Neuronal stem cell (in vitro differentiated cells): ENCODE results near the gene MTG2.
A peak's percentile ranks its signal among the peaks of the same experiment; 100 is the strongest.

ENCODE experiments used
- DNase-seq: peaks from one replicate; pipeline ENCODE4 v3.0.0-alpha.2; 2013; ENCODE audit warnings: low spot score
- H2AFZ ChIP-seq: one replicate; pipeline ENCODE4 v1.6.1; 2013; ENCODE audit warnings: mild to moderate bottlenecking, low read length, inconsistent platforms
- H2AK5ac ChIP-seq: 2 replicates; pipeline ENCODE4 v1.6.1; 2013; ENCODE audit warnings: low read depth, mild to moderate bottlenecking, inconsistent platforms, low read length, moderate library complexity, mixed read lengths
- H2BK120ac ChIP-seq: 2 replicates; pipeline ENCODE4 v1.6.1; 2013; ENCODE audit warnings: low read depth, mild to moderate bottlenecking, inconsistent platforms, low read length, moderate library complexity, mixed read lengths
- H2BK12ac ChIP-seq: one replicate; pipeline ENCODE4 v1.6.1; 2013; ENCODE audit warnings: low read length, inconsistent platforms
- H2BK15ac ChIP-seq: 2 replicates; pipeline ENCODE4 v1.6.1; 2013; ENCODE audit warnings: mild to moderate bottlenecking, low read length, inconsistent platforms, mixed read lengths
- H2BK5ac ChIP-seq: one replicate; pipeline ENCODE4 v1.6.1; 2013; ENCODE audit warnings: inconsistent platforms, mild to moderate bottlenecking, low read length, moderate library complexity
- H3K14ac ChIP-seq: one replicate; pipeline ENCODE4 v1.6.1; 2013; ENCODE audit warnings: low read length, inconsistent platforms
- H3K18ac ChIP-seq: 2 replicates; pipeline ENCODE4 v1.6.1; 2013; ENCODE audit warnings: low read length, inconsistent platforms
- H3K23ac ChIP-seq: 2 replicates; pipeline ENCODE4 v1.6.1; 2013; ENCODE audit warnings: low read depth, mild to moderate bottlenecking, mixed read lengths, low read length, inconsistent platforms; ENCODE audit not compliant: poor library complexity
- H3K27ac ChIP-seq: replicated peaks from 3 replicates; pipeline ENCODE4 v1.5.1; 2013; ENCODE audit warnings: low read length, inconsistent platforms
- H3K27me3 ChIP-seq, 3 experiments: 2 replicates each; pipeline ENCODE4 v1.6.1; 2013; ENCODE audit warnings: low read length in 3 of 3, mild to moderate bottlenecking in 2 of 3, inconsistent platforms in 1 of 3, low read depth in 1 of 3, mixed read lengths in 1 of 3, moderate library complexity in 1 of 3; ENCODE audit not compliant: control insufficient read depth in 3 of 3, insufficient read depth in 3 of 3
- H3K36me3 ChIP-seq, 2 donors: replicated peaks in 1 of 2; 2 replicates each; pipeline ENCODE4 v1.6.1; 2013; ENCODE audit warnings: low read length in 2 of 2; ENCODE audit not compliant: control insufficient read depth in 2 of 2, insufficient read depth in 2 of 2
- H3K4ac ChIP-seq: 2 replicates; pipeline ENCODE4 v1.6.1; 2013; ENCODE audit warnings: inconsistent platforms, mild to moderate bottlenecking, low read length, moderate library complexity
- H3K4me1 ChIP-seq, 2 donors: 1 replicate in 1 of 2; 2 replicates in 1 of 2; pipeline ENCODE4 v1.6.1; 2013; ENCODE audit warnings: low read length in 2 of 2, low read depth in 1 of 2; ENCODE audit not compliant: control insufficient read depth in 2 of 2, insufficient read depth in 1 of 2
- H3K4me2 ChIP-seq: one replicate; pipeline ENCODE4 v1.6.1; 2013; ENCODE audit warnings: mild to moderate bottlenecking, low read length, inconsistent platforms; ENCODE audit not compliant: insufficient read depth, poor library complexity, severe bottlenecking
- H3K4me3 ChIP-seq, 2 donors: 2 replicates each; pipeline ENCODE4 v1.5.1; 2013; ENCODE audit warnings: low read length in 2 of 2, mild to moderate bottlenecking in 2 of 2, inconsistent platforms in 1 of 2, moderate library complexity in 1 of 2
- H3K79me1 ChIP-seq: one replicate; pipeline ENCODE4 v1.6.1; 2013; ENCODE audit warnings: low read depth, mild to moderate bottlenecking, inconsistent platforms, low read length, moderate library complexity
- H3K9ac ChIP-seq: one replicate; pipeline ENCODE4 v1.6.1; 2013; ENCODE audit warnings: mild to moderate bottlenecking, low read depth, low read length, inconsistent platforms; ENCODE audit not compliant: poor library complexity
- H3K9me3 ChIP-seq, 2 donors: replicated peaks in 1 of 2; 2 replicates each; pipeline versions ENCODE3 to v1.6.1; 2013; ENCODE audit warnings: low read length in 2 of 2, mild to moderate bottlenecking in 2 of 2, inconsistent platforms in 1 of 2, low read depth in 1 of 2, mixed read lengths in 1 of 2, moderate library complexity in 1 of 2; ENCODE audit not compliant: control insufficient read depth in 2 of 2, insufficient read depth in 1 of 2
- H4K8ac ChIP-seq: one replicate; pipeline ENCODE4 v1.6.1; 2013; ENCODE audit warnings: low read depth, mild to moderate bottlenecking, inconsistent platforms, low read length, moderate library complexity
- H4K91ac ChIP-seq: one replicate; pipeline ENCODE4 v1.6.1; 2013; ENCODE audit warnings: low read length, low read depth, mild to moderate bottlenecking, inconsistent platforms; ENCODE audit not compliant: poor library complexity
- WGBS, 2 donors: extraction: QIAGEN DNeasy Blood & Tissue Kit; methylation state at CpG; one replicate each; pipeline ENCODE4 v1.1.7; 2013; ENCODE audit warnings: missing lambda C conversion rate in 2 of 2, mixed read lengths in 1 of 2; ENCODE audit not compliant: insufficient read length in 2 of 2, insufficient replicate concordance in 1 of 2; ENCODE audit errors: extremely low coverage in 2 of 2; 5-methylcytosine and 5-hydroxymethylcytosine counted together

The MTG2 gene

GRCh38 chr20:62190639-62191411 is 8.0 kb downstream of the MTG2 start:
- peak overlapping the region in 1 of 2 donors; percentile 16 for H3K4me3 ChIP-seq
- H3K18ac ChIP-seq = no peak overlapping the region
- H3K23ac ChIP-seq = peak overlapping the region; percentile 71
- no peak overlapping the region for H3K27ac ChIP-seq
- H3K14ac ChIP-seq = no peak overlapping the region
- H3K27me3 ChIP-seq = no peaks in the 10 kb centered on the region
- no peak overlapping the region for H2BK15ac ChIP-seq
- H2BK5ac ChIP-seq = peak overlapping the region; percentile 0
- DNase-seq = no peak
- no peaks in the 10 kb centered on the region for H3K4me1 ChIP-seq
- H3K4ac ChIP-seq = no peak overlapping the region
- H4K91ac ChIP-seq = no peak overlapping the region
- H2AK5ac ChIP-seq = no peak overlapping the region
- H2AFZ ChIP-seq = no peak overlapping the region
- H3K9ac ChIP-seq = peak overlapping the region; percentile 50
- no peak overlapping the region for H3K4me2 ChIP-seq
- H4K8ac ChIP-seq = no peak overlapping the region
- no peaks in the 10 kb centered on the region for H3K9me3 ChIP-seq
- WGBS, 2 donors = no CpG with 5 or more reads among the region's 25 CpGs
- H2BK120ac ChIP-seq = no peak overlapping the region
- no peak overlapping the region for H2BK12ac ChIP-seq
- peaks cover 10% of the 10 kb centered on the region for H3K79me1 ChIP-seq
- H3K36me3 ChIP-seq = peaks cover 10 to 43% of the 10 kb centered on the region in 2 donors

GRCh38 chr20:62191781-62192559 is 9.1 kb downstream of the MTG2 start:
- Histone ChIP-seq H3K4me1 (no peaks in the 10 kb centered on the region), H3K27ac (no peak overlapping the region), H2AFZ (no peak overlapping the region), H4K91ac (no peak overlapping the region), H3K9ac (no peak overlapping the region), H3K4ac (no peak overlapping the region), H3K18ac (no peak overlapping the region), H2BK5ac (peak overlapping the region; percentile 0), H3K4me2 (no peak overlapping the region), H4K8ac (no peak overlapping the region), H3K9me3 (no peaks in the 10 kb centered on the region), H3K79me1 (peaks cover 10% of the 10 kb centered on the region), H3K27me3 (no peaks in the 10 kb centered on the region), H3K4me3 (peak overlapping the region in 1 of 2 donors; percentile 46), H2BK15ac (no peak overlapping the region), H2BK120ac (no peak overlapping the region), H3K36me3 (peaks cover 10 to 50% of the 10 kb centered on the region in 2 donors), H3K14ac (no peak overlapping the region), H2BK12ac (no peak overlapping the region), H3K23ac (no peak overlapping the region), H2AK5ac (no peak overlapping the region)
- no peak for DNase-seq
- WGBS, 2 donors = no CpG with 5 or more reads among the region's 14 CpGs

- Histone ChIP-seq H2BK12ac (no peak overlapping the region), H3K4me2 (no peak overlapping the region), H3K79me1 (peaks cover 10% of the 10 kb centered on the region), H2BK5ac (no peak overlapping the region), H2BK120ac (no peak overlapping the region), H3K23ac (no peak overlapping the region), H3K4ac (no peak overlapping the region), H3K18ac (no peak overlapping the region), H2AFZ (no peak overlapping the region), H2AK5ac (no peak overlapping the region), H3K9ac (no peak overlapping the region), H3K9me3 (no peaks in the 10 kb centered on the region), H3K4me1 (no peaks in the 10 kb centered on the region), H3K14ac (no peak overlapping the region), H3K4me3 (no peak overlapping the region), H2BK15ac (no peak overlapping the region), H3K27ac (no peak overlapping the region), H4K8ac (no peak overlapping the region), H4K91ac (no peak overlapping the region), H3K27me3 (no peaks in the 10 kb centered on the region), H3K36me3 (peaks cover 12 to 54% of the 10 kb centered on the region in 2 donors)
- WGBS, 2 donors = no CpG with 5 or more reads among the region's 10 CpGs
- DNase-seq = no peak
These were observed 9.8 kb downstream of the MTG2 start for GRCh38 chr20:62192635-62193034.
